SW480 (cell line): ENCODE data around the gene UPF2.
A peak's percentile ranks its signal among the peaks of the same experiment; 100 is the strongest.
"Not testable (repeated sequence)": the region's sequence is repeated elsewhere in the genome, so short reads cannot be mapped to it uniquely, and the experiment has no call there.

ENCODE experiments used
- DNase-seq: peaks from one replicate; pipeline ENCODE4 v3.0.0-alpha.2; 2016; ENCODE audit warnings: low spot score

The UPF2 gene

GRCh38 chr10:11901833-11902475 is 140.7 kb downstream of the UPF2 start:
- no peak for DNase-seq

GRCh38 chr10:11901454-11901832 is 141.2 kb downstream of the UPF2 start:
- peak; percentile 56 for DNase-seq

GRCh38 chr10:11901036-11901301 is 141.6 kb downstream of the UPF2 start:
- peak; percentile 73 for DNase-seq

GRCh38 chr10:11899067-11899876 is 143.3 kb downstream of the UPF2 start:
- peak; percentile 30 for DNase-seq

DNA sequence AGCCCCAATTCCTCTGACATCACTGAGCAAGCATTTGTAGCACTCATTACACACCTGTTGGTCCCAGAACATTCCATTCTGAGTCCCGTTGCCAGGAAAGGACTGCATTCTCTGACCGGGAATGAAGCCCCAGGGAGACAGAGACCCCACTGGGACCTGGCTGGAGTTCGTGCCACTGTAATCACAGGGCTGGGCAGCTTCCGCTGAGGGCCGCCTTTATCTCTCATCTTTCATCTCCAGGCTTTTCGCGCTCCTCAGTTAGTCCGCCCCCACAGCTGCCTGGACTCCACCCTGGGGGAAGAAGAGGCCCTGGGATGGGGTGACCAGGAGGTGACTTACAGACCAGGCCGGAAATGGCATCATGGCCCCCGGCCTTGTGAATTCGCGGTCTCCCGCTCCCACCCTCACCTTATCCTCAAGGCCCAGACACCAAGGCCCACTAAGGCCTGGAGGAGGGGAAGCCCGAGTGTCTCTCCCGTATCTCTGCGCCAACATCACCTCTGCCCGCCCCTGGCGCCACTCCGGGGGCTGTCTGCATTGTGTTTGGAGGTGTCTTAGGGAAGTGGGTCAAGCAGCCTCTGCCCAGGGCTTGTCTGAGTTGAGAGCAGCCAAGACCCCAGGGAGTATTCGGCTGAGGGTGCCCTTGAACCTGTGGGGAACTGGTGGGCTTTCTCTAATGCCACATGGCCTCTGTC is 144.1 kb downstream of the UPF2 start:
- peak; percentile 91 for DNase-seq

DNA sequence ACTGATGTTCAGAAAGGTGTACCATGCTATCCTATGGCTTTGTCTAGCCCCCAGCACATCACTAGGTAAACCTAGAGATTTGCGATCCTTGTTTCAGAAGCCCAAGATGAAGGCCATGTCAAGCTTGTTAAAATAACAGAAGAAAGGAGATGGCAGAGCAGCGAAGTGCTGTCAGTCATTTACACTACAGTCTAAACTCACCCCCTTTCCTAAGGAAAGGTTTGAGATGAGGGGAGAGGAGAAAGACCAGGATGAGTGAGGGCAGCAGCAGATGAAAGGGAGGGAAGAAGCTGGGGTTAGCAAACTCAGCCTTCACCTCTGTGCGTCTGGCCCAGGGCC is 144.6 kb downstream of the UPF2 start:
- no peak for DNase-seq

GRCh38 chr10:11896549-11897200 is 145.9 kb downstream of the UPF2 start:
- no peak for DNase-seq

- DNase-seq, result no peak
Measured at GRCh38 chr10:11895598-11895997, 147.0 kb downstream of the UPF2 start.

DNA sequence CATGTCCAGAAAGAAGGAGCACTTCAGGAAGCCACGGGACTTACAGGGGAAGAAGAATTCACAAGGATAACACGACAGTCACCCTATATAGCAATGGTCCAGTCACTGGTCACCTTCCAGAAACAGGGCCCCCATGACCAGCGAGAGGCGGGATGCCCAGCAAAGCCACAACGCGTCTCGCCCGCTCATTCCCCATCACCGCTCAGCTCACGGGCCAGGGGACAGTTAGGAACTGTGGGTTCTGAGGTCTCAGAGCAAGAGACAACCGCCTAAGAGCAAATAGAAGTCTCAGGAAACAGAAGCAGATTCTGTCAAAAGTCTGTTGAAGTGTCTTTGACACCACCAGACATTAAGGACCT is 147.5 kb downstream of the UPF2 start:
- no peak for DNase-seq

DNA sequence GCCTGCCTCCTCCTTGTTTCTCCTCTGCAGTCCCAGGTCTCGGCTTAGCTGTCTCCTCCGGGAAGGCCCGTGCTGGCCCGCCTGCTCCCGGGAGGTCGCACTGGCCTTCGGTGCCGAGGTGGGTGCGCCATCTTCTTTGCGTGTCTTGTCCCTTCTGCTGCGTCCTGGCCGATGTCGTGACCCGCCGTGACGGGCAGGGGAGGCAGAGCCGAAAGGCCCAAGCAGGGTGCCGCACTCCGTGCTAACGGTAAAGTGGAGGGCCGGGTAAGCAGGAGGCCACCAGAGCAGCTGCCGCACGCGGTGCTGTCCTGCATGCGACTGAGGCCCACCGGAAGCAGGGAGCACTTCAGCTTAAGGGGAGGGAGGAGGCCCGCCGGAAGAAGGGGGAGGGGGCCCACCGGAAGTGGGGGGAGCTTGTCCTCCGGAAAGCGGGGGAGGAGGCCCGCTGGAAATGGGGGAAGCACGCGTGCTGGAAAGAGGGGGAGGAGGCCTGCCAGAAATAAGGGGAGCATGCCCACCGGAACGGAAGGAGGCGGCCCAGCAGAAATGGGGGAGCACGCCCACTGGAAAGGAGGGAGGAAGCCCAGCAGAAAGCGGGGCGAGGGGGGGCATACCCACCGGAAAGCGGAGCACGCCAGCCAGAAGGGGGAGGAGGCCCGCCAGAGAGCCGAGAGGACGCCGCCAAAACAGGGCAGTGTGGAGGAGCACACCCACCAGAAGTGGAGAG is 148.1 kb downstream of the UPF2 start:
- no peak for DNase-seq

DNA sequence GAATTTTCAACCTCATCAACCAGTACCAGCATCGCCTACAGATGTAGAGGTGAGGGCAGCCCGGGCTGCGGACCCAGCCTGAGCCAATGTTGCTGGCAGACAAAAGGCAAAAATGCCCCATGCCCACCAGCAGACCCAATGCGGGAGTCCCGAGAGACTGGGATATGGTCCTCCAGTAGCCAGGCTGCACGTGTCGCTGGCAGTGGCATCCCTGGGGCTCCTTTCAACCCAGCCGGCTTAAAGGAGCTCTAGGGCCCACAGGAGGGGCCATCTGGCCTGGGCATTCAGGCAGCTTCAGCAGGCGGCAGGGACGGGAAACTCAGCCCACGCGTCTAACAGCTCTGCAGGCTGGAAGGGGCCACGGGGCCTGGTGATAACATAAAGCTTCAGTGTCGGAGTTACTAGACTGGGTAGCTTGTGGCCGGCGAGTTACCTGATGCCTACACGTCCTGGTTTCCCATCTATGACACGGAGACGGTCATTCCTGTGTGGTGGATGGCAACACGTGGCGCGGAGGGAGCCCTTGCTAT is 148.8 kb downstream of the UPF2 start:
- no peak for DNase-seq

GRCh38 chr10:11891776-11892486 is 150.7 kb downstream of the UPF2 start:
- no peak for DNase-seq

DNA sequence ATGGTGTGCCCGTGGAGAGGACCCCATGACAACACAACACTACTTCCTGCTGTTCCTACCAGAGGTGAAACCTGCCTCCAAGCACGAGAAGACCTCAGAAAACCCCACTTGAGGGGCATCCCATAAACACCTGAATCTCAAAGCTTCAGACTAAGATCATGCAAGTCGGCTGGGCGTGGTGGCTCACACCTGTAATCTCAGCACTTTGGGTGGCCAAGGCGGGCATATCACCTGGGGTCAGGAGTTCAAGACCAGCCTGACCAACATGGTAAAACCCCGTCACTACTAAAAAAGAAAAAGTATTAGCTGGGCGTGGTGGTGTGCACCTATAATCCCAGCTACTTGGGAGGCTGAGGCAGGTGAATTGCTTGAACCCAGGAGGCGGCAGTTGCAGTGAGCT is 153.3 kb downstream of the UPF2 start:
- not testable (repeated sequence) for DNase-seq

GRCh38 chr10:11887381-11888227 is 155.0 kb downstream of the UPF2 start:
- DNase-seq, result no peak

- DNase-seq, result no peak
Measured at GRCh38 chr10:11886851-11887250, 155.8 kb downstream of the UPF2 start.

DNA sequence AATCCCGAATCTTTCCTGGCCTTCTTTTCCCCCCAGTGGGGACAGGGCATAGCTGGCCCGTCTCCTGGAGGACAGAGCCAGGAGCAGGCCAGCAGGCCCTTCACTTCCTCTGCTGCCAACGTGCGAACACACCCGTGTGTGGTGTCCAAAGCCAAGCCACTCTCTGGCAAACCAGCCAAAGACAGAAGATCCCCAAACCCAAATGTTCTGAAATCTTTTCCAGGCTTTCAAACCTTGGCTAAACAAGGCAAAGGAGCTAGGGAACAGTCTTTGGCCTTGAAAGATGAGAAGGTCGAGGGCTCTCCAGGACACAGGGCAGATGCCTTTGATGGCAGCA is 156.5 kb downstream of the UPF2 start:
- no peak for DNase-seq

- no peak for DNase-seq
Measured at GRCh38 chr10:11885437-11886137, 157.0 kb downstream of the UPF2 start.

DNA sequence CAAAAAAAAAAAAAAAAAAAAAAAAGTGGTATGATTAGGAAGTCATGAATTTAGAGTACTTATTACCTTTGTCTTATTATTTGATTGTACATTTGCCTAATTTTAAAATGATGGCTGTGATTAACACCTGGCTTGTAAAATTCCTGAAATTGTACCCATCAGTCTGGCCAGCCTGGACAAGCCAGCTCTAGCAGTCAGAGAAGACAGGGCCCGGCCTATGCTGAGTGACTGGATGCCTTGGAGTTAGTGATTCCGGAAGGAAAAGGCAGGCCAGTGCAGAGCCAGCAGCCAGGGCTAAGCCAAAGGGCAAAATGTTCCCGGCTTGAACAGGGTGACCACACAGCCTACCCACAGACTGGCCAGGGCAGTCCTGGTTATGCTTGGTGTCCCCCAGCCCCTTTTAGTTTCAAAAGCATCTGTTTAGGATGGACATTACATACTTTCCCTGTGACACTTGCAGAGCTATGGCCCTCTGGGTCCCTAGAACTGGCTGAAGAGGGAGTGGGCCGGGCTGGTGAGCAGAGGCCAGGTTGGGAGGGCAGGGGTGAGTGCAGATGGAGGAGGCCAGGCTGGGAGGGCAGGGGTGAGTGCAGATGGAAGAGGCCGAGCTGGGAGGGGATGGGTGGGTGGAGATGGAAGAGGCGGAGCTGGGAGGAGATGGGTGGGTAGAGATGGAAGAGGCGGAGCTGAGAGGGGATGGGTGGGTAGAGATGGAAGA is 157.7 kb downstream of the UPF2 start:
- DNase-seq, result no peak

DNA sequence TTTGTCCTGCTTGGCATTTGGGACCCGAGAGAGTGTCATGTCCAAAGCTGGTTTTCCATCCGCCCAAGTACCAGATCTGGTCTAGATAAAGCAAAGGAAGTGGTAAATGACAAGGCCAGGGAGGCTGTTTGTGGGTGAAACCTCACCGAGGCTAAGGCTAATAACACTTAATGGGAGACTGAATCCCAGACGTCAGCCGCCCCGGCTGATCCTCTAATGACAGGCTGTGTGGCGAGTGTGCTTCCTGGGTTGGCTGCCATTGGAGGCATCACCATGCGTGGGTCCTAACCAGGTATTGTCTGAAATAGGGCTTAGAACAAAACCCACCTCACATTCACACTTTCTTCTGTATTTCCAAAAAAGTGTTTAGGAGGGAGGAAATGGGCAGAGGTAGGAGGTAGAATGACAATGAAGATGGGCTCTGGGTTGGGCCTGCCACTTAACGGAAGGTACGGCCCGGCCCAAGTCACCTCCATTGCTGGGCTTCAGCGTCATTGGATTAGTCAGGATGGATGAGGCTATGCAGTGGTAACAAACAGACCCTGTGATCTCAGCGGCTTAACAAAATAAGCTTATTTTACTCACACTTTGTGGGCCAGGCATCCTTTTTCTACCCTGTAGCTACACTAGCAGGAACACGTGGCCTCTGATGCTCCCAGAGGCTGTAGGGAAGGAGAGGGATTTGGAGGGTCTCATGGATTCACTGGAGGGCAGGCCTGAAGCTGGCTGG is 159.8 kb downstream of the UPF2 start:
- peak; percentile 71 for DNase-seq
